GM23338 (cell line): ENCODE results near the gene SEMA6D.

Source experiments
- CREB1 ChIP-seq: fragments of 250-450 bp; sonication (Bioruptor Pico); IDR thresholded peaks from 2 replicates; pipeline ENCODE4 v1.5.0; 2020; ENCODE audit warnings: low read depth, mild to moderate bottlenecking, moderate library complexity
- EZH2 ChIP-seq: fragments of 200-600 bp; sonication (generic); IDR thresholded peaks from one replicate; pipeline ENCODE4 v1.8.0; 2017; ENCODE audit warnings: antibody characterized with exemption, mild to moderate bottlenecking, low read depth; ENCODE audit not compliant: unreplicated experiment
- EZH2phosphoT487 ChIP-seq: fragments of 200-600 bp; sonication (generic); IDR thresholded peaks from one replicate; pipeline ENCODE4 v1.8.1; 2018; ENCODE audit warnings: antibody characterized with exemption; ENCODE audit not compliant: unreplicated experiment
- JUNB ChIP-seq: IDR thresholded peaks from one replicate; pipeline ENCODE4 v1.6.1; 2016; ENCODE audit warnings: antibody characterized with exemption; ENCODE audit not compliant: unreplicated experiment
- NANOG ChIP-seq: IDR thresholded peaks from 2 replicates; pipeline ENCODE4 v1.6.1; 2016; ENCODE audit warnings: antibody characterized with exemption, borderline replicate concordance
- POLR2AphosphoS5 ChIP-seq: IDR thresholded peaks from 2 replicates; pipeline ENCODE4 v1.6.1; 2016; ENCODE audit warnings: antibody characterized with exemption, low read depth
- STAT1 ChIP-seq: IDR thresholded peaks from one replicate; pipeline ENCODE4 v1.6.1; 2016; ENCODE audit warnings: antibody characterized with exemption; ENCODE audit not compliant: unreplicated experiment
- ZNF331 ChIP-seq: fragments of 250-450 bp; sonication (Bioruptor Pico); IDR thresholded peaks from 2 replicates; pipeline ENCODE4 v1.5.0; 2020; ENCODE audit warnings: low read depth, mild to moderate bottlenecking, moderate library complexity
- TF ChIP-seq, protein P1 (sequence below), 2 experiments: fragments of 200-600 bp in 1 of 2; sonication (generic) in 1 of 2; conservative IDR thresholded peaks; 2 replicates each; pipeline versions ENCODE4 v1.5.1 to v1.6.1; 2016 to 2017; ENCODE audit warnings: antibody characterized with exemption in 2 of 2, low read depth in 2 of 2, mild to moderate bottlenecking in 2 of 2, moderate library complexity in 1 of 2
- TF ChIP-seq, protein P2 (sequence below): IDR thresholded peaks from one replicate; pipeline ENCODE4 v1.6.1; 2018; ENCODE audit warnings: antibody characterized with exemption; ENCODE audit not compliant: unreplicated experiment
- TF ChIP-seq, protein P3 (sequence below): IDR thresholded peaks from 2 replicates; pipeline ENCODE4 v1.6.1; 2016; ENCODE audit warnings: antibody characterized with exemption
- TF ChIP-seq, protein P4 (sequence below): fragments of 250-450 bp; sonication (Bioruptor Pico); IDR thresholded peaks from 2 replicates; pipeline ENCODE4 v1.5.0; 2020; ENCODE audit warnings: mild to moderate bottlenecking, moderate library complexity

DNA sequence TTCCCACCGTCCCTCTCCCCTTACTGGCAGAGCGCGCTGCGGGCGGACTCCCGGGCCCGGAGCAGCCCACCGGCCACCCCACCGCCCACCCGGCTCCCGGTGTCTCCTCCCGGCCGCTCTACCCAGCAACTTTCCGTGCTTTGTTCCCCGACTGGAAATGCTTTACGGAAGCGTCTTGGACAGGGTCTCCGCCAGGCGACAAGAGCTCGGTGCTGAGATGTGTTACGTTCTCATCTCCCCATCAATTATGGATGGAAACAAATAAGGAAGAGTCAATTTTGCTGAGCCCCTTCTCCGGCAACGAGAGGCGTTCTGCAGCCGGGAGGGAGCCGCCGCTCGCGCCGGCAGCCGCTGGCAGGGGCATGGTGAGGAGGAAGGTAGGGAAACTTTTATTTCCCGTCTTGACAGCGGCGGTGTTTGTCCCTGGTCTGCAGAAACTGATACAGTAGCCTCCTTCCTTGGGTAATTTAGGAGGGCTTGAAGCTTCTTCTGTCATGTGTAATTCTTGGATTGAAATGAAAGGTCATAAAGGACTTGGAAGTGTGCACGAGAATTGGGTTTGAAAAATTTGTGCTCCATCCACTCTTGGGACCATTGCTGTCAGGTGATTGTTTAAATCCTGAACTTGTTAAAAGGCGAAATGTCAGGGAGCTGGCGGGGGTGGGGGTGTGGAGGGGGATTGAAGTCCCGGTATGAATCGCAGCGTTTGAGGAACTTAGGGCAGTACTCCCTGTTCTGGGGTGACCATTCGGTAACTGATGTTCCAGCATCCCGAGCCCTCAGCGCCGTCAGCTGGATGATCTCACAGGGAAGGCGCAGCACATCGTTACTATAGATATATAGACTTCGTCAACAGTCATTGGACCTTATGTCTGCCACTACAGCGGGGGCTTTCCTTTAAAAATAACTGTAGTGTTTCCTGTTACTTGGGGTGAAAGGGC, 1.5 kb downstream of the SEMA6D start:
- TF ChIP-seq EZH2, result no peak
- no peak for TF ChIP-seq POLR2AphosphoS5
- TF ChIP-seq, protein P1, sequence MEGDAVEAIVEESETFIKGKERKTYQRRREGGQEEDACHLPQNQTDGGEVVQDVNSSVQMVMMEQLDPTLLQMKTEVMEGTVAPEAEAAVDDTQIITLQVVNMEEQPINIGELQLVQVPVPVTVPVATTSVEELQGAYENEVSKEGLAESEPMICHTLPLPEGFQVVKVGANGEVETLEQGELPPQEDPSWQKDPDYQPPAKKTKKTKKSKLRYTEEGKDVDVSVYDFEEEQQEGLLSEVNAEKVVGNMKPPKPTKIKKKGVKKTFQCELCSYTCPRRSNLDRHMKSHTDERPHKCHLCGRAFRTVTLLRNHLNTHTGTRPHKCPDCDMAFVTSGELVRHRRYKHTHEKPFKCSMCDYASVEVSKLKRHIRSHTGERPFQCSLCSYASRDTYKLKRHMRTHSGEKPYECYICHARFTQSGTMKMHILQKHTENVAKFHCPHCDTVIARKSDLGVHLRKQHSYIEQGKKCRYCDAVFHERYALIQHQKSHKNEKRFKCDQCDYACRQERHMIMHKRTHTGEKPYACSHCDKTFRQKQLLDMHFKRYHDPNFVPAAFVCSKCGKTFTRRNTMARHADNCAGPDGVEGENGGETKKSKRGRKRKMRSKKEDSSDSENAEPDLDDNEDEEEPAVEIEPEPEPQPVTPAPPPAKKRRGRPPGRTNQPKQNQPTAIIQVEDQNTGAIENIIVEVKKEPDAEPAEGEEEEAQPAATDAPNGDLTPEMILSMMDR (conservative IDR thresholded peaks at IDR 0.05; ENCODE audit: low read depth in 2 of 2), result no peak
- TF ChIP-seq, protein P2, sequence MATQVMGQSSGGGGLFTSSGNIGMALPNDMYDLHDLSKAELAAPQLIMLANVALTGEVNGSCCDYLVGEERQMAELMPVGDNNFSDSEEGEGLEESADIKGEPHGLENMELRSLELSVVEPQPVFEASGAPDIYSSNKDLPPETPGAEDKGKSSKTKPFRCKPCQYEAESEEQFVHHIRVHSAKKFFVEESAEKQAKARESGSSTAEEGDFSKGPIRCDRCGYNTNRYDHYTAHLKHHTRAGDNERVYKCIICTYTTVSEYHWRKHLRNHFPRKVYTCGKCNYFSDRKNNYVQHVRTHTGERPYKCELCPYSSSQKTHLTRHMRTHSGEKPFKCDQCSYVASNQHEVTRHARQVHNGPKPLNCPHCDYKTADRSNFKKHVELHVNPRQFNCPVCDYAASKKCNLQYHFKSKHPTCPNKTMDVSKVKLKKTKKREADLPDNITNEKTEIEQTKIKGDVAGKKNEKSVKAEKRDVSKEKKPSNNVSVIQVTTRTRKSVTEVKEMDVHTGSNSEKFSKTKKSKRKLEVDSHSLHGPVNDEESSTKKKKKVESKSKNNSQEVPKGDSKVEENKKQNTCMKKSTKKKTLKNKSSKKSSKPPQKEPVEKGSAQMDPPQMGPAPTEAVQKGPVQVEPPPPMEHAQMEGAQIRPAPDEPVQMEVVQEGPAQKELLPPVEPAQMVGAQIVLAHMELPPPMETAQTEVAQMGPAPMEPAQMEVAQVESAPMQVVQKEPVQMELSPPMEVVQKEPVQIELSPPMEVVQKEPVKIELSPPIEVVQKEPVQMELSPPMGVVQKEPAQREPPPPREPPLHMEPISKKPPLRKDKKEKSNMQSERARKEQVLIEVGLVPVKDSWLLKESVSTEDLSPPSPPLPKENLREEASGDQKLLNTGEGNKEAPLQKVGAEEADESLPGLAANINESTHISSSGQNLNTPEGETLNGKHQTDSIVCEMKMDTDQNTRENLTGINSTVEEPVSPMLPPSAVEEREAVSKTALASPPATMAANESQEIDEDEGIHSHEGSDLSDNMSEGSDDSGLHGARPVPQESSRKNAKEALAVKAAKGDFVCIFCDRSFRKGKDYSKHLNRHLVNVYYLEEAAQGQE, result no peak
- no peak for TF ChIP-seq JUNB
- TF ChIP-seq EZH2phosphoT487, result no peak
- TF ChIP-seq CREB1 (CRISPR knock-in tag), result no peak
- TF ChIP-seq, protein P3, sequence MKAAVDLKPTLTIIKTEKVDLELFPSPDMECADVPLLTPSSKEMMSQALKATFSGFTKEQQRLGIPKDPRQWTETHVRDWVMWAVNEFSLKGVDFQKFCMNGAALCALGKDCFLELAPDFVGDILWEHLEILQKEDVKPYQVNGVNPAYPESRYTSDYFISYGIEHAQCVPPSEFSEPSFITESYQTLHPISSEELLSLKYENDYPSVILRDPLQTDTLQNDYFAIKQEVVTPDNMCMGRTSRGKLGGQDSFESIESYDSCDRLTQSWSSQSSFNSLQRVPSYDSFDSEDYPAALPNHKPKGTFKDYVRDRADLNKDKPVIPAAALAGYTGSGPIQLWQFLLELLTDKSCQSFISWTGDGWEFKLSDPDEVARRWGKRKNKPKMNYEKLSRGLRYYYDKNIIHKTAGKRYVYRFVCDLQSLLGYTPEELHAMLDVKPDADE, result no peak
- no peak for TF ChIP-seq NANOG
- no peak for TF ChIP-seq STAT1
- TF ChIP-seq, protein P4, sequence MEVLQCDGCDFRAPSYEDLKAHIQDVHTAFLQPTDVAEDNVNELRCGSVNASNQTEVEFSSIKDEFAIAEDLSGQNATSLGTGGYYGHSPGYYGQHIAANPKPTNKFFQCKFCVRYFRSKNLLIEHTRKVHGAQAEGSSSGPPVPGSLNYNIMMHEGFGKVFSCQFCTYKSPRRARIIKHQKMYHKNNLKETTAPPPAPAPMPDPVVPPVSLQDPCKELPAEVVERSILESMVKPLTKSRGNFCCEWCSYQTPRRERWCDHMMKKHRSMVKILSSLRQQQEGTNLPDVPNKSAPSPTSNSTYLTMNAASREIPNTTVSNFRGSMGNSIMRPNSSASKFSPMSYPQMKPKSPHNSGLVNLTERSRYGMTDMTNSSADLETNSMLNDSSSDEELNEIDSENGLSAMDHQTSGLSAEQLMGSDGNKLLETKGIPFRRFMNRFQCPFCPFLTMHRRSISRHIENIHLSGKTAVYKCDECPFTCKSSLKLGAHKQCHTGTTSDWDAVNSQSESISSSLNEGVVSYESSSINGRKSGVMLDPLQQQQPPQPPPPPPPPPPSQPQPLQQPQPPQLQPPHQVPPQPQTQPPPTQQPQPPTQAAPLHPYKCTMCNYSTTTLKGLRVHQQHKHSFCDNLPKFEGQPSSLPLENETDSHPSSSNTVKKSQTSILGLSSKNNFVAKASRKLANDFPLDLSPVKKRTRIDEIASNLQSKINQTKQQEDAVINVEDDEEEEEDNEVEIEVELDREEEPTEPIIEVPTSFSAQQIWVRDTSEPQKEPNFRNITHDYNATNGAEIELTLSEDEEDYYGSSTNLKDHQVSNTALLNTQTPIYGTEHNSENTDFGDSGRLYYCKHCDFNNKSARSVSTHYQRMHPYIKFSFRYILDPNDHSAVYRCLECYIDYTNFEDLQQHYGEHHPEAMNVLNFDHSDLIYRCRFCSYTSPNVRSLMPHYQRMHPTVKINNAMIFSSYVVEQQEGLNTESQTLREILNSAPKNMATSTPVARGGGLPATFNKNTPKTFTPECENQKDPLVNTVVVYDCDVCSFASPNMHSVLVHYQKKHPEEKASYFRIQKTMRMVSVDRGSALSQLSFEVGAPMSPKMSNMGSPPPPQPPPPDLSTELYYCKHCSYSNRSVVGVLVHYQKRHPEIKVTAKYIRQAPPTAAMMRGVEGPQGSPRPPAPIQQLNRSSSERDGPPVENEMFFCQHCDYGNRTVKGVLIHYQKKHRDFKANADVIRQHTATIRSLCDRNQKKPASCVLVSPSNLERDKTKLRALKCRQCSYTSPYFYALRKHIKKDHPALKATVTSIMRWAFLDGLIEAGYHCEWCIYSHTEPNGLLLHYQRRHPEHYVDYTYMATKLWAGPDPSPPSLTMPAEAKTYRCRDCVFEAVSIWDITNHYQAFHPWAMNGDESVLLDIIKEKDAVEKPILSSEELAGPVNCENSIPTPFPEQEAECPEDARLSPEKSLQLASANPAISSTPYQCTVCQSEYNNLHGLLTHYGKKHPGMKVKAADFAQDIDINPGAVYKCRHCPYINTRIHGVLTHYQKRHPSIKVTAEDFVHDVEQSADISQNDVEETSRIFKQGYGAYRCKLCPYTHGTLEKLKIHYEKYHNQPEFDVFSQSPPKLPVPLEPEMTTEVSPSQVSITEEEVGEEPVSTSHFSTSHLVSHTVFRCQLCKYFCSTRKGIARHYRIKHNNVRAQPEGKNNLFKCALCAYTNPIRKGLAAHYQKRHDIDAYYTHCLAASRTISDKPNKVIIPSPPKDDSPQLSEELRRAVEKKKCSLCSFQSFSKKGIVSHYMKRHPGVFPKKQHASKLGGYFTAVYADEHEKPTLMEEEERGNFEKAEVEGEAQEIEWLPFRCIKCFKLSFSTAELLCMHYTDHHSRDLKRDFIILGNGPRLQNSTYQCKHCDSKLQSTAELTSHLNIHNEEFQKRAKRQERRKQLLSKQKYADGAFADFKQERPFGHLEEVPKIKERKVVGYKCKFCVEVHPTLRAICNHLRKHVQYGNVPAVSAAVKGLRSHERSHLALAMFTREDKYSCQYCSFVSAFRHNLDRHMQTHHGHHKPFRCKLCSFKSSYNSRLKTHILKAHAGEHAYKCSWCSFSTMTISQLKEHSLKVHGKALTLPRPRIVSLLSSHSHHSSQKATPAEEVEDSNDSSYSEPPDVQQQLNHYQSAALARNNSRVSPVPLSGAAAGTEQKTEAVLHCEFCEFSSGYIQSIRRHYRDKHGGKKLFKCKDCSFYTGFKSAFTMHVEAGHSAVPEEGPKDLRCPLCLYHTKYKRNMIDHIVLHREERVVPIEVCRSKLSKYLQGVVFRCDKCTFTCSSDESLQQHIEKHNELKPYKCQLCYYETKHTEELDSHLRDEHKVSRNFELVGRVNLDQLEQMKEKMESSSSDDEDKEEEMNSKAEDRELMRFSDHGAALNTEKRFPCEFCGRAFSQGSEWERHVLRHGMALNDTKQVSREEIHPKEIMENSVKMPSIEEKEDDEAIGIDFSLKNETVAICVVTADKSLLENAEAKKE (CRISPR knock-in tag), result no peak
- TF ChIP-seq ZNF331 (CRISPR knock-in tag), result no peak
